SU-DHL-6 (cell line): ENCODE data around the gene ZDHHC19.

Experiments used
- EZH2phosphoT487 ChIP-seq: fragments of 200-600 bp; sonication (generic), shearing (Covaris generic); conservative IDR thresholded peaks from 2 replicates; pipeline ENCODE4 v1.6.1; 2018; ENCODE audit warnings: mild to moderate bottlenecking, antibody characterized with exemption, low read length, moderate library complexity, mixed read lengths
- TF ChIP-seq, protein P1 (sequence below): fragments of 200-600 bp; sonication (generic); IDR thresholded peaks from one replicate; pipeline ENCODE4 v1.5.1; 2017; ENCODE audit warnings: antibody characterized with exemption, mild to moderate bottlenecking, low read length, moderate library complexity; ENCODE audit not compliant: insufficient read depth, poor library complexity, severe bottlenecking

DNA sequence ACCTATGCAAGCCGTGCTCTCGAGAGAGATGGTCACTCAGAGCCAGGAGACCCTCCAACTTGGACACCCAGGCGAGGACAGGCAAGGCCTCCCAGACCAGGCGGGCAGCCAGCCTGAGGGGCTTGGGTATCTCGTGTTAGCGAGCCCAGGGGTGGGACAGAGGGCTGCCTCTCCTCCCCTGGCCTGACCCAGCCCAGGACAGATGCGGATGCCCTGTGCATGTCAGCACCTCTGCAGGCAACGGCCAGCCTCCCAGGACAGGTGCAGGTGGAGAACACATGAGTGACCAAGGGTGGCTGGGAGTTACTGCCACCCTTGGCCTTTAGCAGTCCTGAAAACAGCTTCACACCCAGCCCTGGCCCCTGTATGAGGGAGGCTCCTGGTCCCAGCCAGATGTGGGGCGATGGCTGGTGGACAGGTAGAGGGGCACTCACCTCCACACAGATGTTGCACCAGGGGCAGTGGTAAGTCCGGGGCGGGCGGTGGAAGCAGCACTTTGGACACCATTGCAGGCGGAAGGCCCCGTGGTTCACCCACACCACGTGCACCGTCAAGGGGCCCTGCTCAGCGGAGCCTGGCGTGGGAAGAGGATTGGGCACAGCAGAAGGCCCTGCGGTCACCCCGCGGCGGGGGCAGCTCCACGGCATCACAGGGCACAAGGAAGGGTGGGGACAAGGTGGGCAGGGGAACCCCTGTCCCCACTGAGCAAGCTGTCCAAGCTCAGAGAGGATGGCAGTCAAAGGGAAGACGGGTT, 2.1 kb downstream of the ZDHHC19 start:
- TF ChIP-seq, protein P1, sequence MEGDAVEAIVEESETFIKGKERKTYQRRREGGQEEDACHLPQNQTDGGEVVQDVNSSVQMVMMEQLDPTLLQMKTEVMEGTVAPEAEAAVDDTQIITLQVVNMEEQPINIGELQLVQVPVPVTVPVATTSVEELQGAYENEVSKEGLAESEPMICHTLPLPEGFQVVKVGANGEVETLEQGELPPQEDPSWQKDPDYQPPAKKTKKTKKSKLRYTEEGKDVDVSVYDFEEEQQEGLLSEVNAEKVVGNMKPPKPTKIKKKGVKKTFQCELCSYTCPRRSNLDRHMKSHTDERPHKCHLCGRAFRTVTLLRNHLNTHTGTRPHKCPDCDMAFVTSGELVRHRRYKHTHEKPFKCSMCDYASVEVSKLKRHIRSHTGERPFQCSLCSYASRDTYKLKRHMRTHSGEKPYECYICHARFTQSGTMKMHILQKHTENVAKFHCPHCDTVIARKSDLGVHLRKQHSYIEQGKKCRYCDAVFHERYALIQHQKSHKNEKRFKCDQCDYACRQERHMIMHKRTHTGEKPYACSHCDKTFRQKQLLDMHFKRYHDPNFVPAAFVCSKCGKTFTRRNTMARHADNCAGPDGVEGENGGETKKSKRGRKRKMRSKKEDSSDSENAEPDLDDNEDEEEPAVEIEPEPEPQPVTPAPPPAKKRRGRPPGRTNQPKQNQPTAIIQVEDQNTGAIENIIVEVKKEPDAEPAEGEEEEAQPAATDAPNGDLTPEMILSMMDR = no peak
- no peak for TF ChIP-seq EZH2phosphoT487
